Mucosa of descending colon (tissue), 3 donors: ENCODE data around the gene SLC2A8. TPM values are rescaled to one million over a fixed set of nuclear protein-coding genes. Genes with fewer than 3 reads are reported as not detected.

Experiments used
- ATAC-seq: fragments of 200-7000 bp; cut with Tn5 transposase; one replicate; pipeline ENCODE4 v1.9.1; 2020; ENCODE audit warnings: mild to moderate bottlenecking, moderate library complexity
- DNase-seq, 3 donors: peaks; one replicate each; pipeline ENCODE4 v3.0.0-alpha.2; 2020
- H3K36me3 ChIP-seq: fragments of 200-600 bp; one replicate; pipeline ENCODE4 v1.8.0; 2021; ENCODE audit warnings: low read depth, mild to moderate bottlenecking
- H3K4me1 ChIP-seq: fragments of 200-600 bp; one replicate; pipeline ENCODE4 v1.8.0; 2021; ENCODE audit warnings: low read depth, mild to moderate bottlenecking
- H3K4me3 ChIP-seq: fragments of 200-600 bp; one replicate; pipeline ENCODE4 v1.8.0; 2021; ENCODE audit warnings: mild to moderate bottlenecking
- H3K9me3 ChIP-seq: fragments of 200-600 bp; one replicate; pipeline ENCODE4 v1.8.0; 2021; ENCODE audit warnings: mild to moderate bottlenecking
- CTCF ChIP-seq: fragments of 200-600 bp; IDR thresholded peaks from one replicate; pipeline ENCODE4 v1.8.0; 2022; ENCODE audit warnings: antibody characterized with exemption, mild to moderate bottlenecking
- intact Hi-C, 2 donors: fragments of 100-400 bp; cut with DNase I in 1 of 2; cut with micrococcal nuclease in 1 of 2; formaldehyde crosslinking; loops; one replicate each; pipeline versions ENCODE4 v1.11.0 to v1.11.1; 2022; cut with DNase I, micrococcal nuclease
- total RNA-seq, 3 donors: library from RNA; stranded (reverse); fragmentation: NEBNext Ultra II Directional in 2 of 3; extraction: Animal tissue kit (Norgen Biotek cat#: 25700) in 2 of 3; gene quantifications; one replicate each; pipeline versions ENCODE4 v1.2.1 to v1.2.4, GENCODE V29; 2021 to 2023
- donor health status: DM: no; HTN: no; CAD: no; lungs with moderate emphysema.
- donor health status: DM: no; HTN: no; CAD: no.
- donor health status: DM: no; HTN: yes; CAD: no.

The SLC2A8 gene
- total RNA-seq, 3 donors from 2014 or later, result 17.3 to 60.1 (median 23.0) TPM

DNA sequence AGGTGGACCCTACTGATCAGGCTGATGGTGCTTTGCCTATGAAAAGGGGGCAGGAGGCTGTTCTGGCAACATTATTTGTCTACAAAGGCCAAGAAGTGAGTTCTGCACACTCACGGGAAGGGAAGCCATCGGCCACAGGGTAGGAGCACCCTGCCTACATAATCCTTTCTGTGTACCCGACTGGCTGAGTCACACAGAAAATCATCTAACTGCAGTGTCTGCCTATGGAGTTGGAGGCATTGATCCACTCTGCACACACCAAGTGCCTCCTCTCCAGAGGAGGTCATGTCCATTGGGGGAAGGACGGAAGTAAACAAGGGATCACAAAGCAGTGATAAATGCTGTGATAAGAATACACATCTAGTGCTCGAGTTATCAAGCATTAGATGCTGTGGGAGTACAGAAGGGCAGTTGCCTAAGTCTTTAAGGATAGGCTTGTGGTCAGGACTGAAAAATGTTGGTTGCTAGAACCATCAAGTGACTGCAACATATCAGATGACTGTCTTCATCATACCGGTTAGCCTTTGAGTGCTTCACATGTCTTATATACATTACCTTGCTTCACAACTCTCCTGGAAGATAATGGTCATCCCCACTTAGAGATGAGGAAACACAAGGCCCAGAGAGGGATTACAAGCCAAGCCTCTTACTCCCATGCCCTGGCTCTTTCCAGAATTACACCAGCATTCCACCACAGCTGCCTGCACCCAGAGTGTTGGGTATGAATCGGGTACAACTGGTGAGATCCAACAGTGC, 1.3 kb upstream of the SLC2A8 start:
- Histone ChIP-seq H3K4me3 (no peak overlapping the region), H3K9me3 (no peaks in the 10 kb centered on the region), H3K36me3 (peaks cover 6% of the 10 kb centered on the region), H3K4me1 (peaks cover 19% of the 10 kb centered on the region)
- no peak for ATAC-seq
- TF ChIP-seq CTCF, result no peak
- intact Hi-C loops, result no loop called here
- no peak for DNase-seq

DNA sequence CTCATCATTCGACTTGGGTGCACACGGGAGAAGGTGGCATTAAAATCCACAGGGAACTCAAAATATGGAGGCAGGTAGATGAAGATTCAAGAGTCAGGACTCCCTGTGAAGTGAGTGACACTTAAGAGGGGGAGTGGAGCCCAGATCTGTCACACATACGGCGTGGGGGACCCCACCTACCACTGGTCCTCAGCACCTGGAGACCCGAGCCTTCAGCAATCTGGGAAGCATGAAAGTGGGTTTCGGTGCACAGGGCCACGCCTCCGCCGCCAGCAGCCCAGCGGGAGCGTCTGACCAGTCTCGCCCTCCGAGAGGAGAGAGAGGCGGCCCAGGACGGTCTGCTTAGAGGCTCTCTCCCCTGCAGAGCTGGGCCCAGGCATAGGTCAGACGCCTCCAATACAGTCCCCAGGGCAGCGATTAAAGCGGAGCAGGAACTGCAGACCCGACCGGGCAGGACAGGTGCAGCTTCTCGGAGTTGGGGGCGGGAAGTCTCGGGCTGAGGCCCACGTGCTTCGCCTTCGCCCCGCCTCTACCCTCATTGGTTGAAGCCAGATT, 639 bp upstream of the SLC2A8 start:
- Histone ChIP-seq H3K4me3 (peak overlapping the region; percentile 63), H3K4me1 (peaks cover 19% of the 10 kb centered on the region), H3K9me3 (no peaks in the 10 kb centered on the region), H3K36me3 (peaks cover 6% of the 10 kb centered on the region)
- no peak for ATAC-seq
- intact Hi-C loops, result no loop called here
- no peak for DNase-seq
- no peak for TF ChIP-seq CTCF

GRCh38 chr9:127397646-127398274, 791 bp downstream of the SLC2A8 start:
- intact Hi-C loops, result no loop called here
- Histone ChIP-seq H3K9me3 (no peaks in the 10 kb centered on the region), H3K36me3 (peaks cover 6% of the 10 kb centered on the region), H3K4me3 (peak overlapping the region; percentile 63), H3K4me1 (peaks cover 19% of the 10 kb centered on the region)
- TF ChIP-seq CTCF, result peak; percentile 30
- ATAC-seq (peak; percentile 13), DNase-seq (peak; percentile 61 to 71 (median 70))

DNA sequence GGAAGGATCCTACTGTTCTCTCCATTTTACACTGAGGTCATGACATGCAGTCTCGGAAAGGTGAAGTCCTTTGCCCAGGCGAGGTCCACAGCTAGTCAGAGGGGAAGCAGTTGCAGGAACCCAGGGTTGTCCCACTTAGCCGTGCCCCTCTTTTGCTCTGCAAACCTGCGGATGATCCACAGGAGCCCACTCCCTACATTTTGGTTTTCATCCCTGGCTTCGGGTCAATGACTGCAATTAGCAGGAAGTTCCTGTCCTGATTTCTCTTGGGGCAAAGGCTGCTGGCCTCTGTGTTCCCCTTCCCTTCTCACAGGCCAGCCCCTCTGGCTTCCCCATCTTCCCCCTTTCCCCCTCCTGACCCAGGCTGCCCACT, 1.3 kb downstream of the SLC2A8 start:
- intact Hi-C loops, result no loop called here
- DNase-seq, result no peak
- H3K4me1 ChIP-seq, result peaks cover 19% of the 10 kb centered on the region

More for the DNA sequence above, 1.3 kb downstream of the SLC2A8 start:
- TF ChIP-seq CTCF, result no peak
- peaks cover 6% of the 10 kb centered on the region for H3K36me3 ChIP-seq
- ATAC-seq, result no peak
- H3K9me3 ChIP-seq, result no peaks in the 10 kb centered on the region
- peak overlapping the region; percentile 63 for H3K4me3 ChIP-seq
